Endodermal cell (in vitro differentiated cells): ENCODE results near the gene EFEMP1. TPM values are rescaled to one million over a fixed set of nuclear protein-coding genes. Genes with fewer than 3 reads are reported as not detected.

ENCODE experiments used
- DNase-seq: peaks from one replicate; pipeline ENCODE4 v3.0.0-alpha.2; 2017
- H3K27ac ChIP-seq: 2 replicates; pipeline ENCODE4 v1.5.1; 2013; ENCODE audit warnings: mild to moderate bottlenecking, low read depth, low read length, moderate library complexity
- H3K27me3 ChIP-seq: 2 replicates; pipeline ENCODE4 v1.6.1; 2013; ENCODE audit warnings: mild to moderate bottlenecking, low read length, moderate library complexity; ENCODE audit not compliant: insufficient read depth, control insufficient read depth, poor library complexity, severe bottlenecking
- H3K36me3 ChIP-seq: 2 replicates; pipeline ENCODE4 v1.7.0; 2013; ENCODE audit warnings: mild to moderate bottlenecking, low read length, moderate library complexity; ENCODE audit not compliant: control insufficient read depth, insufficient read depth
- H3K4me1 ChIP-seq: one replicate; pipeline ENCODE4 v1.7.0; 2013; ENCODE audit warnings: low read length; ENCODE audit not compliant: control insufficient read depth, insufficient read depth
- H3K4me3 ChIP-seq: 2 replicates; pipeline ENCODE4 v1.5.1; 2013; ENCODE audit warnings: mild to moderate bottlenecking, low read length, moderate library complexity
- H3K9ac ChIP-seq: 2 replicates; pipeline ENCODE4 v1.6.1; 2013; ENCODE audit warnings: mild to moderate bottlenecking, low read length, moderate library complexity; ENCODE audit not compliant: poor library complexity, severe bottlenecking; ENCODE audit errors: extremely low read depth
- H3K9me3 ChIP-seq: 2 replicates; pipeline ENCODE4 v1.6.1; 2013; ENCODE audit warnings: mild to moderate bottlenecking, low read length, moderate library complexity; ENCODE audit not compliant: control insufficient read depth
- H3K27ac Mint-ChIP-seq: 2 replicates; pipeline ENCODE4 v1.8.0; 2020; ENCODE audit warnings: mixed read lengths
- H3K27me3 Mint-ChIP-seq: 2 replicates; pipeline ENCODE4 v1.8.0; 2021; ENCODE audit warnings: mild to moderate bottlenecking, mixed read lengths; ENCODE audit not compliant: insufficient read depth
- H3K36me3 Mint-ChIP-seq: 2 replicates; pipeline ENCODE4 v1.8.0; 2020; ENCODE audit warnings: low read depth, mixed read lengths
- H3K4me1 Mint-ChIP-seq: 2 replicates; pipeline ENCODE4 v1.8.0; 2020; ENCODE audit warnings: mixed read lengths
- H3K4me3 Mint-ChIP-seq: 2 replicates; pipeline ENCODE4 v1.8.0; 2020; ENCODE audit warnings: mild to moderate bottlenecking, moderate library complexity, mixed read lengths
- H3K9me3 Mint-ChIP-seq: 2 replicates; pipeline ENCODE4 v1.8.0; 2020; ENCODE audit warnings: mild to moderate bottlenecking, mixed read lengths
- WGBS, 2 experiments: methylation state at CpG; one replicate each; pipeline versions ENCODE4 v1.1.5 to v1.1.7; 2013; ENCODE audit warnings: missing lambda C conversion rate in 2 of 2, mixed read lengths in 1 of 2; ENCODE audit not compliant: insufficient coverage in 1 of 2, insufficient read length in 1 of 2; 5-methylcytosine and 5-hydroxymethylcytosine counted together
- total RNA-seq, 2 donors: library from RNA; stranded (reverse); fragmentation: NEBNext Ultra II Directional in 1 of 2; extraction: Animal tissue kit (Norgen Biotek cat#: 25700) in 1 of 2; gene quantifications; 2 replicates in 1 of 2; 3 replicates in 1 of 2; pipeline ENCODE4 v1.2.1, GENCODE V29; 2021
- TF ChIP-seq, protein P1 (sequence below): fragments of 200-600 bp; sonication (generic); conservative IDR thresholded peaks from 2 replicates; pipeline ENCODE4 v1.5.0; 2021; ENCODE audit warnings: antibody characterized with exemption, mild to moderate bottlenecking

Gene EFEMP1
- total RNA-seq, 2 donors from 2014 or later: 2.6 to 3.3 TPM

DNA sequence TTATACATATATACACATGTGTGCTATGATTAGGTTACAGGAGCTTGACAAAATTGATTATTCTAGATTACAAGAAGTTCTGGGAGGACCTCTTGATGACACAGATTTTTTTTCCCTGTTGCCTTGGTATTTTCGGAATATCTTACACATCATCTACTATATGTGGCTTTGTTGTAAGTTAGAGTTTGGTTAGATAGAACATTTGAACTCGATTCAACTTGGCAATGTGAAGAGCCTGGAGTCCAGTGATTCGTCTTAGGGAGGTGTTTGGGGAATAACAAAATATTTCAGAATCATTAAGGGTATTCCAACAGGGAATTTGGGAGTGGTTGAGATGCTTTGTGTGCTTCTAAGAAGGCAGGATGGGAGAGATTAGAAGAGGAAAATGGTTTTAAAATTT, 39.3 kb upstream of the EFEMP1 start:
- no peak for DNase-seq
- WGBS, 2 experiments: 68 to 69% methylated on average over 2 of the region's 3 CpGs
- Histone ChIP-seq H3K27me3 (peaks cover 39% of the 10 kb centered on the region), H3K9ac (no peak overlapping the region), H3K36me3 (no peaks in the 10 kb centered on the region), H3K9me3 (no peaks in the 10 kb centered on the region), H3K4me3 (no peak overlapping the region), H3K4me1 (no peaks in the 10 kb centered on the region), H3K27ac (no peak overlapping the region)
- Mint-ChIP-seq H3K27me3 (peaks cover 23% of the 10 kb centered on the region), H3K9me3 (no peaks in the 10 kb centered on the region), H3K4me3 (no peak overlapping the region), H3K36me3 (no peaks in the 10 kb centered on the region), H3K27ac (no peak overlapping the region), H3K4me1 (peaks cover 22% of the 10 kb centered on the region)
- TF ChIP-seq, protein P1, sequence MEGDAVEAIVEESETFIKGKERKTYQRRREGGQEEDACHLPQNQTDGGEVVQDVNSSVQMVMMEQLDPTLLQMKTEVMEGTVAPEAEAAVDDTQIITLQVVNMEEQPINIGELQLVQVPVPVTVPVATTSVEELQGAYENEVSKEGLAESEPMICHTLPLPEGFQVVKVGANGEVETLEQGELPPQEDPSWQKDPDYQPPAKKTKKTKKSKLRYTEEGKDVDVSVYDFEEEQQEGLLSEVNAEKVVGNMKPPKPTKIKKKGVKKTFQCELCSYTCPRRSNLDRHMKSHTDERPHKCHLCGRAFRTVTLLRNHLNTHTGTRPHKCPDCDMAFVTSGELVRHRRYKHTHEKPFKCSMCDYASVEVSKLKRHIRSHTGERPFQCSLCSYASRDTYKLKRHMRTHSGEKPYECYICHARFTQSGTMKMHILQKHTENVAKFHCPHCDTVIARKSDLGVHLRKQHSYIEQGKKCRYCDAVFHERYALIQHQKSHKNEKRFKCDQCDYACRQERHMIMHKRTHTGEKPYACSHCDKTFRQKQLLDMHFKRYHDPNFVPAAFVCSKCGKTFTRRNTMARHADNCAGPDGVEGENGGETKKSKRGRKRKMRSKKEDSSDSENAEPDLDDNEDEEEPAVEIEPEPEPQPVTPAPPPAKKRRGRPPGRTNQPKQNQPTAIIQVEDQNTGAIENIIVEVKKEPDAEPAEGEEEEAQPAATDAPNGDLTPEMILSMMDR: no peak

DNA sequence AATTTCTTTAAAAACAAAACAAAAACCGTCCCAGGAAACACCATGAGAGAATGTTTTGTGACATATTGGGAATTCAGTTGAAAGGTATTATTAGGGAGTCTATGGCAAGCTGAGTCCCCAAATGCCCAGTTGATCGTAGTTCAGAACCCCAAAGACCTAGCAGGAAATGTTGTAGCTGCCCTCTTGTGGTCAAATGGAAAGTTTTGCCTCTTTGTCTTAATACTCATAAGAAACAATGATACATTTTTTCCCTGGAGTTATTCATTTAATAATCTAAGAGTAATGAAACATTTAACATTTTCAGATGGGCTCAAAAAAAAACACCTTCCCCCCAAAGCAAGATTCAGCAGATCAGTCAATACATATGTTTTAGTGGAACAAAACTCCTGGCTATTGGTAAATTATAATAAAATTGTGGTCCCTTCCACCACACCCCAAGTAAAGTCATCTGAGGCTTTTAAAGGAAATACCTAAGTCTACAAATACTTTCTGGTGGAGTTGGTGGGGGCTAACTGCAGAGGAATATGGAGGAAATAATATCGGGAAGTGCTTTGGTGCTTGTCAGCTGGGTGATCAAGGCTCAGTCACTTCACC, 37.8 kb upstream of the EFEMP1 start:
- no peaks in the 10 kb centered on the region for H3K9me3 Mint-ChIP-seq
- no peak overlapping the region for H3K9ac ChIP-seq
- no peak overlapping the region for H3K27ac Mint-ChIP-seq
- no peak for DNase-seq
- WGBS, 2 experiments: 48 to 52% methylated on average over 2 to 3 of the region's 3 CpGs
- H3K4me1 Mint-ChIP-seq: peaks cover 21% of the 10 kb centered on the region
- no peaks in the 10 kb centered on the region for H3K4me1 ChIP-seq
- no peak overlapping the region for H3K4me3 Mint-ChIP-seq
- H3K27me3 ChIP-seq: peaks cover 24% of the 10 kb centered on the region
- TF ChIP-seq, protein P1: peak; percentile 85
- H3K9me3 ChIP-seq: no peaks in the 10 kb centered on the region
- no peak overlapping the region for H3K4me3 ChIP-seq
- no peak overlapping the region for H3K27ac ChIP-seq
- H3K36me3 Mint-ChIP-seq: no peaks in the 10 kb centered on the region
- H3K36me3 ChIP-seq: no peaks in the 10 kb centered on the region
- H3K27me3 Mint-ChIP-seq: peaks cover 14% of the 10 kb centered on the region

DNA sequence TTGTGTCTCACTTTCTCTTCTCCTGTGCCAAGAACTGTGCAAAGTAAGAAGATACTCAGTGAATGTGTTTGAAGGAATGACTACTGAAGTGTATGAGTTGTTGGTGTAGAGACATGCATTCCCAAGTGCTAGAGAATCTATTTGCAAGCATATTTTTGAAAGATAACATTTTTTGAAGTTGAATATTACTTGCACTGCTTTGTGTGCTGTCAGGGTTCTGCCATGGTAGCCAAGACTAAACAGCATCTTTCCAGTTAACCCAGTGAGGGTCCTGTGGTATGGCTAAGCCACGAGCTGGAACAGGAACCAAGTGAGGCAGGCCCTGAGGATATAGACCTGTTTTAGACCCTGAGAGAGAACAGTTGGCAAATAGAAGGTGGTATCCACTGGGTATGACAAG, 35.2 kb upstream of the EFEMP1 start:
- no peaks in the 10 kb centered on the region for H3K9me3 Mint-ChIP-seq

More for the DNA sequence above, 35.2 kb upstream of the EFEMP1 start:
- no peak overlapping the region for H3K4me3 Mint-ChIP-seq
- no peaks in the 10 kb centered on the region for H3K36me3 Mint-ChIP-seq
- Histone ChIP-seq H3K4me1 (no peaks in the 10 kb centered on the region), H3K36me3 (no peaks in the 10 kb centered on the region), H3K27me3 (peaks cover 15% of the 10 kb centered on the region), H3K9ac (no peak overlapping the region), H3K9me3 (no peaks in the 10 kb centered on the region), H3K4me3 (no peak overlapping the region), H3K27ac (no peak overlapping the region)
- DNase-seq: no peak
- H3K27me3 Mint-ChIP-seq: peaks cover 5% of the 10 kb centered on the region
- TF ChIP-seq, protein P1: no peak
- no peak overlapping the region for H3K27ac Mint-ChIP-seq
- no peaks in the 10 kb centered on the region for H3K4me1 Mint-ChIP-seq
- WGBS, 2 experiments: 78 to 100% methylated on average over 1 of the region's 1 CpG
